Measurements from ENCODE around the gene DENND1B. TPM values are rescaled to one million over a fixed set of nuclear protein-coding genes. Genes with fewer than 3 reads are reported as not detected.

DENND1B gene
- total and polyA plus RNA-seq, 2 of the 8 experiments (the other 6 are each of a cell fraction or from before 2014, with no cell fraction given): 0.74 to 3.3 TPM

GRCh38 chr1:197567442-197567841, 207.8 kb downstream of the DENND1B start:
- no peak for FAIRE-seq
- no peak overlapping the region for H2BK20ac ChIP-seq (ENCODE audit: low read length)
- WGBS, 2 experiments (ENCODE audit: extremely low coverage in 1 of 2, insufficient coverage in 1 of 2, insufficient read length in 1 of 2, insufficient replicate concordance in 2 of 2, low coverage in 1 of 2, low lambda C conversion rate in 2 of 2, missing lambda C conversion rate in 1 of 2): 93% methylated on average over 2 of the region's 2 CpGs; no CpG with 5 or more reads in 1 of the 2 experiments
- no peak for TF ChIP-seq SP2 (IDR thresholded peaks at IDR 0.05; ENCODE audit: low read length)
- no peak for TF ChIP-seq TBP (IDR thresholded peaks at IDR 0.05; ENCODE audit: low read depth, low read length)
- no peak for TF ChIP-seq USF2 (IDR thresholded peaks at IDR 0.05; ENCODE audit: low read length)
- TF ChIP-seq POLR2AphosphoS5 (IDR thresholded peaks at IDR 0.05; ENCODE audit: low read depth, low read length): no peak
- no peak for TF ChIP-seq EGR1 (IDR thresholded peaks at IDR 0.05; ENCODE audit: borderline replicate concordance, low read depth, low read length)
- no peak for TF ChIP-seq EP300 (IDR thresholded peaks at IDR 0.05; ENCODE audit: borderline replicate concordance in 1 of 2, low read depth in 2 of 2, low read length in 2 of 2)

More at GRCh38 chr1:197567442-197567841, 207.8 kb downstream of the DENND1B start:
- no peak overlapping the region for H4K5ac ChIP-seq (ENCODE audit: insufficient read length, low read depth, low read length)
- no peak overlapping the region for H4K8ac ChIP-seq (ENCODE audit: extremely low read depth, insufficient read depth, low read length)
- H3K9me3 ChIP-seq (ENCODE audit: insufficient read depth in 2 of 2, low read depth in 1 of 2, low read length in 1 of 2): no peaks in the 10 kb centered on the region; a peak in 1 of 4 replicates
- no peak overlapping the region for H3K4ac ChIP-seq (replicated peaks; ENCODE audit: insufficient read length, low read depth, low read length)
- H3K27ac ChIP-seq (ENCODE audit: low read depth, low read length): no peak overlapping the region
- DNase-seq (ENCODE audit: low read depth in 1 of 2, low spot score in 2 of 2): no peak
- H4K91ac ChIP-seq (replicated peaks; ENCODE audit: insufficient read length, low read length): no peak overlapping the region
- H3K23ac ChIP-seq (ENCODE audit: insufficient read length): no peak overlapping the region
- no peak overlapping the region for H2BK5ac ChIP-seq (ENCODE audit: low read depth, low read length)
- H3K9ac ChIP-seq (replicated peaks in 1 of 4; ENCODE audit: extremely low read depth in 1 of 4, low read depth in 3 of 4, low read length in 3 of 4): no peak overlapping the region
- no peak overlapping the region for H3K4me3 ChIP-seq (ENCODE audit: extremely low read depth in 1 of 4, insufficient read depth in 2 of 4, low read depth in 3 of 4, low read length in 4 of 4)
- no peaks in the 10 kb centered on the region for H3K27me3 ChIP-seq (replicated peaks in 1 of 4; ENCODE audit: control insufficient read depth in 3 of 4, extremely low read depth in 1 of 4, insufficient read depth in 3 of 4, low read length in 3 of 4)
- H2BK120ac ChIP-seq (replicated peaks; ENCODE audit: low read depth, low read length): no peak overlapping the region
- no peak overlapping the region for H3K4me2 ChIP-seq (ENCODE audit: insufficient read depth in 1 of 2, low read depth in 2 of 2, low read length in 2 of 2)
- no peaks in the 10 kb centered on the region for H3K4me1 ChIP-seq (replicated peaks in 1 of 4; ENCODE audit: control insufficient read depth in 3 of 4, insufficient read depth in 4 of 4, low read length in 3 of 4)
- ChIA-PET CTCF (ENCODE audit: partially characterized antibody) (no interaction called here), POLR2A (ENCODE audit: partially characterized antibody) (no interaction called here)
- H4K20me1 ChIP-seq (replicated peaks in 1 of 2; ENCODE audit: control insufficient read depth in 1 of 2, insufficient read depth in 2 of 2, low read length in 2 of 2): no peaks in the 10 kb centered on the region
- H3K79me1 ChIP-seq (ENCODE audit: low read depth, low read length): no peaks in the 10 kb centered on the region
- H2AK5ac ChIP-seq (ENCODE audit: low read depth, low read length): no peak overlapping the region
- H3K14ac ChIP-seq (ENCODE audit: insufficient read length): no peak overlapping the region
- H3K79me2 ChIP-seq (ENCODE audit: control insufficient read depth in 1 of 2, insufficient read depth in 2 of 2, low read length in 2 of 2): no peaks in the 10 kb centered on the region
- H3K23me2 ChIP-seq (ENCODE audit: low read depth, low read length): no peaks in the 10 kb centered on the region
- H2AFZ ChIP-seq (ENCODE audit: low read length): no peak overlapping the region
- H3K56ac ChIP-seq (replicated peaks; ENCODE audit: insufficient read length, low read depth, low read length): no peak overlapping the region
- no peak overlapping the region for H2BK12ac ChIP-seq (ENCODE audit: low read depth, low read length)
- H3K36me3 ChIP-seq (ENCODE audit: control insufficient read depth in 2 of 4, insufficient read depth in 4 of 4, low read length in 3 of 4): no peaks in the 10 kb centered on the region
- H2BK15ac ChIP-seq (ENCODE audit: low read length): no peak overlapping the region
- H3K18ac ChIP-seq (ENCODE audit: extremely low read depth, low read length): no peak overlapping the region

Measured in H1 (cell line).